Breast epithelium (tissue), 4 donors: ENCODE results near the gene ATP2B3. TPM values are rescaled to one million over a fixed set of nuclear protein-coding genes. Genes with fewer than 3 reads are reported as not detected.

Experiments
- DNase-seq, 2 donors: peaks; one replicate each; pipeline ENCODE4 v3.0.0-alpha.2; 2019; ENCODE audit warnings: low spot score in 2 of 2
- H3K27ac ChIP-seq, 2 donors: fragments of 200-600 bp; sonication (generic) in 1 of 2; one replicate each; pipeline ENCODE4 v1.5.1; 2016 to 2019; ENCODE audit warnings: mild to moderate bottlenecking in 1 of 2
- H3K27me3 ChIP-seq, 2 donors: fragments of 200-600 bp; sonication (generic) in 1 of 2; one replicate each; pipeline versions ENCODE4 v1.5.1 to v1.6.0; 2017 to 2019; ENCODE audit warnings: control low read depth in 1 of 2, mild to moderate bottlenecking in 1 of 2
- H3K36me3 ChIP-seq: fragments of 200-600 bp; one replicate; pipeline ENCODE4 v1.5.1; 2019
- H3K4me1 ChIP-seq, 2 donors: fragments of 200-600 bp; sonication (generic); one replicate each; pipeline ENCODE4 v1.5.1; 2016 to 2019; ENCODE audit warnings: control low read depth in 1 of 2
- H3K4me3 ChIP-seq, 3 donors: fragments of 200-600 bp; sonication (generic); 1 replicate in 2 of 3; 2 replicates in 1 of 3; pipeline ENCODE4 v1.5.1; 2016 to 2019; ENCODE audit warnings: mild to moderate bottlenecking in 3 of 3, moderate library complexity in 2 of 3
- H3K9me3 ChIP-seq, 2 donors: fragments of 200-600 bp; sonication (generic) in 1 of 2; one replicate each; pipeline ENCODE4 v1.5.1; 2016 to 2019; ENCODE audit warnings: control low read depth in 1 of 2
- POLR2A ChIP-seq: fragments of 450-650 bp; IDR thresholded peaks from one replicate; pipeline ENCODE4 v1.6.1; 2016; ENCODE audit warnings: antibody characterized with exemption, mild to moderate bottlenecking, moderate library complexity
- POLR2AphosphoS5 ChIP-seq, 3 donors: sonication (generic); formaldehyde crosslinking; IDR thresholded peaks; one replicate each; pipeline ENCODE4 v1.6.1; 2017; ENCODE audit warnings: antibody characterized with exemption in 3 of 3
- intact Hi-C: fragments of 100-400 bp; cut with DNase I; formaldehyde crosslinking; loops from one replicate; pipeline ENCODE4 v1.15.1; 2023; ENCODE audit warnings: low total_unique reads
- total RNA-seq, 3 donors: library from RNA; depleted of rRNA; stranded (reverse); fragments of >200 nt; gene quantifications; one replicate each; pipeline ENCODE4 v1.1.0, GENCODE V29; 2016
- TF ChIP-seq, protein P1 (sequence below), 3 donors: fragments of 450-650 bp; IDR thresholded peaks; one replicate each; pipeline ENCODE4 v1.5.1; 2016 to 2017; ENCODE audit warnings: antibody characterized with exemption in 3 of 3, mild to moderate bottlenecking in 3 of 3, moderate library complexity in 3 of 3

The ATP2B3 gene
- total RNA-seq, 3 donors from 2014 or later: not detected

- H3K4me1 ChIP-seq: no peaks in the 10 kb centered on the region
- DNase-seq: no peak
- intact Hi-C loops: no loop called here
- H3K4me3 ChIP-seq: no peak overlapping the region
- no peaks in the 10 kb centered on the region for H3K36me3 ChIP-seq
- H3K27ac ChIP-seq: no peak overlapping the region
- H3K27me3 ChIP-seq: peaks cover 0 to 84% of the 10 kb centered on the region in 2 donors
- TF ChIP-seq, protein P1, sequence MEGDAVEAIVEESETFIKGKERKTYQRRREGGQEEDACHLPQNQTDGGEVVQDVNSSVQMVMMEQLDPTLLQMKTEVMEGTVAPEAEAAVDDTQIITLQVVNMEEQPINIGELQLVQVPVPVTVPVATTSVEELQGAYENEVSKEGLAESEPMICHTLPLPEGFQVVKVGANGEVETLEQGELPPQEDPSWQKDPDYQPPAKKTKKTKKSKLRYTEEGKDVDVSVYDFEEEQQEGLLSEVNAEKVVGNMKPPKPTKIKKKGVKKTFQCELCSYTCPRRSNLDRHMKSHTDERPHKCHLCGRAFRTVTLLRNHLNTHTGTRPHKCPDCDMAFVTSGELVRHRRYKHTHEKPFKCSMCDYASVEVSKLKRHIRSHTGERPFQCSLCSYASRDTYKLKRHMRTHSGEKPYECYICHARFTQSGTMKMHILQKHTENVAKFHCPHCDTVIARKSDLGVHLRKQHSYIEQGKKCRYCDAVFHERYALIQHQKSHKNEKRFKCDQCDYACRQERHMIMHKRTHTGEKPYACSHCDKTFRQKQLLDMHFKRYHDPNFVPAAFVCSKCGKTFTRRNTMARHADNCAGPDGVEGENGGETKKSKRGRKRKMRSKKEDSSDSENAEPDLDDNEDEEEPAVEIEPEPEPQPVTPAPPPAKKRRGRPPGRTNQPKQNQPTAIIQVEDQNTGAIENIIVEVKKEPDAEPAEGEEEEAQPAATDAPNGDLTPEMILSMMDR (IDR thresholded peaks at IDR 0.05): no peak
- TF ChIP-seq POLR2A: no peak
- no peak for TF ChIP-seq POLR2AphosphoS5 (IDR thresholded peaks at IDR 0.05)
- no peaks in the 10 kb centered on the region for H3K9me3 ChIP-seq
Measured at GRCh38 chrX:153521034-153521433, 3.6 kb downstream of the ATP2B3 start.

- Histone ChIP-seq H3K9me3 (no peaks in the 10 kb centered on the region), H3K4me3 (no peak overlapping the region), H3K27me3 (peaks cover 0 to 84% of the 10 kb centered on the region in 2 donors), H3K4me1 (no peaks in the 10 kb centered on the region), H3K36me3 (no peaks in the 10 kb centered on the region), H3K27ac (no peak overlapping the region)
- TF ChIP-seq POLR2A (no peak), POLR2AphosphoS5 (IDR thresholded peaks at IDR 0.05) (no peak)
- TF ChIP-seq, protein P1 (IDR thresholded peaks at IDR 0.05): no peak
- intact Hi-C loops: no loop called here
- DNase-seq: no peak
Measured at GRCh38 chrX:153522259-153522658, 4.8 kb downstream of the ATP2B3 start.

DNA sequence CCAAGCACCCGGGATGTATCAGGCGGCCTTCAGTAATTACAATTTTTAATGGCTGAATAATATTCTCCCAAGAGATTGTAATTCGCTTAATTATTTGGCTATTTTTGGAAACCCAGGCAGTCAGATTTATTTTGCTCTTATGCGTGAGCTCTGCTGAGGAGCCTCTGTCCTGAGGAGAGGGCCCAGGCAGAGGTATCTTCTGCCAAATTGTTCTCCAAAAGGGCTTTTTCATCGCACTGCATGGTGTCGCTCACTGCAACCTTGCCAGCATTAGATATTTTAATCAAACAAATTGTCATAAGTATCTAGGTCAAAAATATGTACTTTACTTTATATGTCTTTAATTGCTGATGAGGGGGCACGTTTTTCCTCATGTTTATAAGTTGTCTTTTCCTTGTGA, 5.8 kb downstream of the ATP2B3 start:
- no peak for DNase-seq
- Histone ChIP-seq H3K27me3 (peaks cover 0 to 87% of the 10 kb centered on the region in 2 donors), H3K27ac (no peak overlapping the region), H3K9me3 (no peaks in the 10 kb centered on the region), H3K36me3 (no peaks in the 10 kb centered on the region), H3K4me3 (no peak overlapping the region), H3K4me1 (no peaks in the 10 kb centered on the region)
- no peak for TF ChIP-seq POLR2AphosphoS5 (IDR thresholded peaks at IDR 0.05)
- intact Hi-C loops: no loop called here

DNA sequence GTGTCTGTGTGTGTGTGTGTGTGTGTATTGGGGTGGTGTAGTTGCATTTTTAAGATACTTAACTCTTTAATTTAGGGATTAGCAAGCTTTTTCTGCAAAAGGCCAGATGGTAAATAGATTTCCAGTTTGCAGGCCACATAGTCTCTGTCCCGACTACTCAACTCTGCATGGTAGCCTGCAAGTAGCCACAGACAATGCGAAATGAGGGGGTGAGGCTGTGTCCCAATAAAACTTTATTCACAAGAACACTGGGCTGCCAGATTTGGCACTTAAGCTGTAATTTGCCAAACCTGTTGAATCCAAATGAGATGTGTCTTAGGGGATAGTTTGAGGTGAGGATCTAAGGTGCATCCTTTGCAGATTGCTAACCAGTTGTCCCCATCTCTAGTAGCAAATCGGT, 6.8 kb downstream of the ATP2B3 start:
- Histone ChIP-seq H3K27me3 (peaks cover 0 to 87% of the 10 kb centered on the region in 2 donors), H3K4me3 (no peak overlapping the region), H3K36me3 (no peaks in the 10 kb centered on the region), H3K27ac (no peak overlapping the region), H3K9me3 (no peaks in the 10 kb centered on the region), H3K4me1 (no peaks in the 10 kb centered on the region)
- no peak for TF ChIP-seq POLR2A
- TF ChIP-seq, protein P1 (IDR thresholded peaks at IDR 0.05): no peak
- intact Hi-C loops: no loop called here
- no peak for DNase-seq

DNA sequence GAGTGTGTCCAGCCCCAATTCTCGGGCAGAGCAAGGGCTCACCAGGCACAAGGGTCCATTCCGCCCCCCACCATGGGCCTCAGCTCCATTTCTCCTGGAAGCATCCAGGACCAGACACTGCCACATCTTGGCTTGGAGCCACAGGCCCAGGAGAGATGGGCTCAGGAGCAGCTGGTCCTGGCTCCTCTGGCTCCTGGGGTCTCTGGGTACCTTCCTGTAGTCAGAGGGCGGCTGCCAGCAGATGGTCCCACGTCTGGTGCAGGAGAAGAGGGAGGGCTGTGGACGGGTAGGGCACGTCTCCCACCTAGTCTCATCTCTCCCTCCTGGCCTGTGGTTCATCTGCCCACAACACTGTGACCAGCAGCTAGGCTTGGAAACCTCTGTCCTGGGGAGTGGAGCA, 8.0 kb downstream of the ATP2B3 start:
- Histone ChIP-seq H3K36me3 (no peaks in the 10 kb centered on the region), H3K4me1 (no peaks in the 10 kb centered on the region), H3K4me3 (no peak overlapping the region), H3K27ac (no peak overlapping the region), H3K27me3 (peaks cover 0 to 87% of the 10 kb centered on the region in 2 donors), H3K9me3 (no peaks in the 10 kb centered on the region)
- TF ChIP-seq POLR2AphosphoS5 (IDR thresholded peaks at IDR 0.05) (no peak), POLR2A (no peak)
- TF ChIP-seq, protein P1 (IDR thresholded peaks at IDR 0.05): no peak
- no peak for DNase-seq
- intact Hi-C loops: no loop called here

GRCh38 chrX:153526042-153526441, 8.6 kb downstream of the ATP2B3 start:
- H3K27ac ChIP-seq: no peak overlapping the region
- H3K27me3 ChIP-seq: peaks cover 0 to 87% of the 10 kb centered on the region in 2 donors
- H3K4me1 ChIP-seq: no peaks in the 10 kb centered on the region
- H3K4me3 ChIP-seq: no peak overlapping the region
- H3K9me3 ChIP-seq: no peaks in the 10 kb centered on the region
- intact Hi-C loops: no loop called here
- TF ChIP-seq POLR2A (no peak), POLR2AphosphoS5 (IDR thresholded peaks at IDR 0.05) (no peak)
- TF ChIP-seq, protein P1 (IDR thresholded peaks at IDR 0.05): no peak
- no peaks in the 10 kb centered on the region for H3K36me3 ChIP-seq
- no peak for DNase-seq
